Liver (tissue), 9 donors: Measurements from ENCODE around the gene PIAS1. TPM values are rescaled to one million over a fixed set of nuclear protein-coding genes. Genes with fewer than 3 reads are reported as not detected.

Experiments used
- DNase-seq: peaks from one replicate; pipeline ENCODE4 v3.0.0-alpha.2; 2017; ENCODE audit warnings: low spot score
- H3K27ac ChIP-seq, 2 donors: one replicate each; pipeline ENCODE4 v1.7.0; 2013; ENCODE audit warnings: inconsistent platforms in 2 of 2, low read length in 2 of 2, control low read depth in 1 of 2, low read depth in 1 of 2, mild to moderate bottlenecking in 1 of 2
- H3K27me3 ChIP-seq, 4 donors: one replicate each; pipeline versions ENCODE4 v1.6.1 to v1.7.0; 2013; ENCODE audit warnings: low read length in 3 of 4, inconsistent platforms in 1 of 4, mild to moderate bottlenecking in 1 of 4, moderate library complexity in 1 of 4; ENCODE audit not compliant: control insufficient read depth in 4 of 4, insufficient read depth in 4 of 4
- H3K36me3 ChIP-seq, 4 donors: one replicate each; pipeline versions ENCODE4 v1.6.1 to v1.7.0; 2013; ENCODE audit warnings: low read length in 3 of 4, mild to moderate bottlenecking in 3 of 4, low read depth in 1 of 4, moderate library complexity in 1 of 4; ENCODE audit not compliant: control insufficient read depth in 4 of 4, insufficient read depth in 3 of 4
- H3K4me1 ChIP-seq, 4 donors: one replicate each; pipeline versions ENCODE4 v1.6.1 to v1.7.0; 2013; ENCODE audit warnings: low read length in 3 of 4, mild to moderate bottlenecking in 3 of 4, moderate library complexity in 1 of 4; ENCODE audit not compliant: control insufficient read depth in 4 of 4, insufficient read depth in 4 of 4
- H3K4me3 ChIP-seq, 3 donors: one replicate each; pipeline versions ENCODE4 v1.6.1 to v1.7.0; 2013; ENCODE audit warnings: low read length in 3 of 3, control low read depth in 1 of 3, low read depth in 1 of 3, mild to moderate bottlenecking in 1 of 3
- H3K9ac ChIP-seq, 2 donors: one replicate each; pipeline ENCODE4 v1.7.0; 2013; ENCODE audit warnings: low read length in 2 of 2, mild to moderate bottlenecking in 2 of 2, moderate library complexity in 2 of 2, control low read depth in 1 of 2, low read depth in 1 of 2
- H3K9me3 ChIP-seq, 4 donors: one replicate each; pipeline versions ENCODE4 v1.6.1 to v1.7.0; 2013; ENCODE audit warnings: low read length in 3 of 4; ENCODE audit not compliant: control insufficient read depth in 4 of 4
- CTCF ChIP-seq: fragments of 150-350 bp; IDR thresholded peaks from 2 replicates; pipeline ENCODE4 v1.5.1; 2017; ENCODE audit warnings: improper control_type of control experiment, low read depth, low read length; ENCODE audit not compliant: missing input control
- FOXA1 ChIP-seq: IDR thresholded peaks from 2 replicates; pipeline ENCODE4 v1.6.1; 2016; ENCODE audit warnings: antibody characterized with exemption
- FOXA2 ChIP-seq: IDR thresholded peaks from 2 replicates; pipeline ENCODE4 v1.6.1; 2016; ENCODE audit warnings: antibody characterized with exemption
- HNF4A ChIP-seq, 2 donors: conservative IDR thresholded peaks; 2 replicates each; pipeline ENCODE4 v1.6.1; 2016; ENCODE audit warnings: antibody characterized with exemption in 2 of 2, mild to moderate bottlenecking in 2 of 2
- HNF4G ChIP-seq: IDR thresholded peaks from 2 replicates; pipeline ENCODE4 v1.6.1; 2016; ENCODE audit warnings: antibody characterized with exemption
- JUND ChIP-seq, 2 donors: IDR thresholded peaks; 2 replicates each; pipeline ENCODE4 v1.6.1; 2016; ENCODE audit warnings: antibody characterized with exemption in 2 of 2
- REST ChIP-seq: IDR thresholded peaks from 2 replicates; pipeline ENCODE4 v1.6.1; 2016; ENCODE audit warnings: antibody characterized with exemption, mild to moderate bottlenecking
- RXRA ChIP-seq, 2 donors: IDR thresholded peaks; 2 replicates each; pipeline ENCODE4 v1.6.1; 2017 to 2018; ENCODE audit warnings: antibody characterized with exemption in 2 of 2, mild to moderate bottlenecking in 1 of 2
- SP1 ChIP-seq: IDR thresholded peaks from 2 replicates; pipeline ENCODE4 v1.6.1; 2018; ENCODE audit warnings: antibody characterized with exemption, mild to moderate bottlenecking
- TAF1 ChIP-seq: conservative IDR thresholded peaks from 2 replicates; pipeline ENCODE4 v1.6.1; 2016; ENCODE audit warnings: antibody characterized with exemption, mild to moderate bottlenecking
- YY1 ChIP-seq: IDR thresholded peaks from 2 replicates; pipeline ENCODE4 v1.6.1; 2016; ENCODE audit warnings: antibody characterized with exemption, mild to moderate bottlenecking
- ZBTB33 ChIP-seq: IDR thresholded peaks from 2 replicates; pipeline ENCODE4 v1.6.1; 2016; ENCODE audit warnings: antibody characterized with exemption
- WGBS: extraction: QIAGEN DNeasy Blood & Tissue Kit; methylation state at CpG from one replicate; pipeline ENCODE4 v1.1.7; 2013; 5-methylcytosine and 5-hydroxymethylcytosine counted together
- polyA plus RNA-seq, 2 donors: library from polyadenylated mRNA; stranded (reverse) in 1 of 2; unstranded in 1 of 2; fragments of 200-250 nt in 1 of 2; fragments of >200 nt in 1 of 2; fragmentation: Nextera tagmentation in 1 of 2; extraction: Ambion mirVana in 1 of 2; gene quantifications; one replicate each; pipeline versions ENCODE4 v1.2.1 to v1.2.3, GENCODE V29; 2013 to 2015
- total RNA-seq, 2 donors: library from RNA; depleted of rRNA; stranded (reverse); fragments of >200 nt; gene quantifications; one replicate each; pipeline ENCODE4 v1.2.3, GENCODE V29; 2014
- donor health status: healthy.
- donor health status: healthy.
- donor health status: healthy.
- donor health status: healthy.
- donor health status: healthy.

Gene PIAS1
- total and polyA plus RNA-seq, 4 donors, result 5.6 to 18.8 (median 13.2) TPM

GRCh38 chr15:68034719-68035293 is 19.3 kb upstream of the PIAS1 start (continued):
- TF ChIP-seq REST, result no peak
- TF ChIP-seq YY1, result no peak
- TF ChIP-seq TAF1, result no peak
- no peak for TF ChIP-seq JUND (IDR thresholded peaks at IDR 0.05)

GRCh38 chr15:68038246-68038645 is 15.9 kb upstream of the PIAS1 start:
- TF ChIP-seq FOXA1 (no peak), ZBTB33 (no peak), HNF4A (conservative IDR thresholded peaks at IDR 0.05) (no peak), FOXA2 (no peak), RXRA (IDR thresholded peaks at IDR 0.05) (no peak), TAF1 (no peak), CTCF (no peak), HNF4G (no peak)
- Histone ChIP-seq H3K9me3 (no peaks in the 10 kb centered on the region), H3K36me3 (no peaks in the 10 kb centered on the region), H3K4me3 (no peak overlapping the region), H3K4me1 (peaks cover 0 to 17% (median 11%) of the 10 kb centered on the region in 4 donors), H3K9ac (no peak overlapping the region), H3K27me3 (no peaks in the 10 kb centered on the region), H3K27ac (no peak overlapping the region)
- no peak for DNase-seq
- WGBS, result 89% methylated on average over 2 of the region's 2 CpGs

- Histone ChIP-seq H3K4me1 (peaks cover 0 to 17% (median 11%) of the 10 kb centered on the region in 4 donors), H3K27ac (no peak overlapping the region), H3K4me3 (no peak overlapping the region), H3K9ac (no peak overlapping the region), H3K27me3 (no peaks in the 10 kb centered on the region), H3K36me3 (no peaks in the 10 kb centered on the region), H3K9me3 (no peaks in the 10 kb centered on the region)
- no peak for TF ChIP-seq HNF4A (conservative IDR thresholded peaks at IDR 0.05)
- TF ChIP-seq REST, result no peak
- TF ChIP-seq YY1, result no peak
- no peak for TF ChIP-seq RXRA (IDR thresholded peaks at IDR 0.05)
- no peak for TF ChIP-seq SP1
- no peak for TF ChIP-seq FOXA1
- TF ChIP-seq JUND (IDR thresholded peaks at IDR 0.05), result no peak
- 96% methylated on average over 1 of the region's 1 CpG for WGBS
- no peak for DNase-seq
Measured at GRCh38 chr15:68040144-68040543, 14.0 kb upstream of the PIAS1 start.
